ENCODE results near the gene ARNT2.

The ARNT2 gene

GRCh38 chr15:80450811-80451321 is 46.7 kb downstream of the ARNT2 start:
- H4K20me1 ChIP-seq (ENCODE audit: insufficient read depth, low read length): no peaks in the 10 kb centered on the region
- H3K36me3 ChIP-seq (ENCODE audit: insufficient read depth, low read length): no peaks in the 10 kb centered on the region
- TF ChIP-seq EZH2 (IDR thresholded peaks at IDR 0.05; ENCODE audit: borderline replicate concordance, low read length) (no peak), CTCF (IDR thresholded peaks at IDR 0.05; ENCODE audit: low read length) (no peak)
- no peak overlapping the region for H3K9ac ChIP-seq (ENCODE audit: low read length)
- no peak overlapping the region for H3K4me3 ChIP-seq (ENCODE audit: low read depth, low read length, poor library complexity, severe bottlenecking)
- no peaks in the 10 kb centered on the region for H3F3A ChIP-seq (ENCODE audit: insufficient read depth, low read length)
- H3K27me3 ChIP-seq (ENCODE audit: insufficient read depth, low read length): no peaks in the 10 kb centered on the region
- no peaks in the 10 kb centered on the region for H3K79me2 ChIP-seq (ENCODE audit: insufficient read depth, low read length)
- H3K4me1 ChIP-seq (ENCODE audit: insufficient read depth, low read length, severe bottlenecking): no peaks in the 10 kb centered on the region
- H3K9me2 ChIP-seq (ENCODE audit: low read depth, low read length): no peaks in the 10 kb centered on the region
- H2AFZ ChIP-seq (ENCODE audit: low read length): no peak overlapping the region
- no peak overlapping the region for H3K27ac ChIP-seq (ENCODE audit: low read depth, low read length, poor library complexity, severe bottlenecking)
- H3K9me3 ChIP-seq (ENCODE audit: low read length): no peaks in the 10 kb centered on the region
- no peak overlapping the region for H3K4me2 ChIP-seq (ENCODE audit: low read length)

- no peak overlapping the region for H3K4me2 ChIP-seq (ENCODE audit: low read length)
- H3K4me3 ChIP-seq (ENCODE audit: low read depth, low read length, poor library complexity, severe bottlenecking): no peak overlapping the region
- H3K9me2 ChIP-seq (ENCODE audit: low read depth, low read length): no peaks in the 10 kb centered on the region
- H3K79me2 ChIP-seq (ENCODE audit: insufficient read depth, low read length): no peaks in the 10 kb centered on the region
- no peak for TF ChIP-seq CTCF (IDR thresholded peaks at IDR 0.05; ENCODE audit: low read length)
- no peak for TF ChIP-seq EZH2 (IDR thresholded peaks at IDR 0.05; ENCODE audit: borderline replicate concordance, low read length)
- H3K36me3 ChIP-seq (ENCODE audit: insufficient read depth, low read length): no peaks in the 10 kb centered on the region
- no peak overlapping the region for H3K27ac ChIP-seq (ENCODE audit: low read depth, low read length, poor library complexity, severe bottlenecking)
- no peaks in the 10 kb centered on the region for H3K9me3 ChIP-seq (ENCODE audit: low read length)
- no peaks in the 10 kb centered on the region for H3K4me1 ChIP-seq (ENCODE audit: insufficient read depth, low read length, severe bottlenecking)
- no peaks in the 10 kb centered on the region for H4K20me1 ChIP-seq (ENCODE audit: insufficient read depth, low read length)
- no peaks in the 10 kb centered on the region for H3K27me3 ChIP-seq (ENCODE audit: insufficient read depth, low read length)
- no peaks in the 10 kb centered on the region for H3F3A ChIP-seq (ENCODE audit: insufficient read depth, low read length)
- H2AFZ ChIP-seq (ENCODE audit: low read length): no peak overlapping the region
- H3K9ac ChIP-seq (ENCODE audit: low read length): no peak overlapping the region
These were observed 48.0 kb downstream of the ARNT2 start for GRCh38 chr15:80452166-80452565.

GRCh38 chr15:80455051-80455648 is 51.0 kb downstream of the ARNT2 start:
- Histone ChIP-seq H3K4me1 (ENCODE audit: insufficient read depth, low read length, severe bottlenecking) (no peaks in the 10 kb centered on the region), H4K20me1 (ENCODE audit: insufficient read depth, low read length) (no peaks in the 10 kb centered on the region), H3K36me3 (ENCODE audit: insufficient read depth, low read length) (no peaks in the 10 kb centered on the region), H3K9me3 (ENCODE audit: low read length) (no peaks in the 10 kb centered on the region), H3K9ac (ENCODE audit: low read length) (no peak overlapping the region), H2AFZ (ENCODE audit: low read length) (no peak overlapping the region), H3K27ac (ENCODE audit: low read depth, low read length, poor library complexity, severe bottlenecking) (no peak overlapping the region), H3K4me2 (ENCODE audit: low read length) (no peak overlapping the region), H3K27me3 (ENCODE audit: insufficient read depth, low read length) (no peaks in the 10 kb centered on the region), H3K9me2 (ENCODE audit: low read depth, low read length) (no peaks in the 10 kb centered on the region), H3K4me3 (ENCODE audit: low read depth, low read length, poor library complexity, severe bottlenecking) (no peak overlapping the region), H3K79me2 (ENCODE audit: insufficient read depth, low read length) (no peaks in the 10 kb centered on the region), H3F3A (ENCODE audit: insufficient read depth, low read length) (no peaks in the 10 kb centered on the region)
- TF ChIP-seq CTCF (IDR thresholded peaks at IDR 0.05; ENCODE audit: low read length) (no peak), EZH2 (IDR thresholded peaks at IDR 0.05; ENCODE audit: borderline replicate concordance, low read length) (no peak)

Measured in OCI-LY1 (cell line).